HCT116 (cell line): Measurements from ENCODE around the gene ADAM8. TPM values are rescaled to one million over a fixed set of nuclear protein-coding genes. Genes with fewer than 3 reads are reported as not detected.

Source experiments
- ATAC-seq: fragments of 200-7000 bp; cut with Tn5 transposase; 2 replicates; pipeline ENCODE4 v1.9.1; 2020; ENCODE audit warnings: mild to moderate bottlenecking, moderate library complexity
- BruUV-seq: library from RNA; stranded (reverse); fragments of 400-500 nt; replicated peaks from 2 replicates; lab custom pipeline; 2021; lab: Mats Ljungman, UMichigan
- CTCF ChIA-PET: fragments of 300-600 bp; sonication (Branson Sonifier 250); formaldehyde crosslinking; loops from one replicate; lab custom pipeline; 2021; ENCODE audit warnings: antibody characterized with exemption; lab: Charles Lee
- POLR2A ChIA-PET: fragments of 300-600, 350-600 bp; sonication (Branson Sonifier 250); formaldehyde crosslinking; loops from one replicate; lab custom pipeline; 2021; ENCODE audit warnings: antibody characterized with exemption; lab: Charles Lee
- RAD21 ChIA-PET, 2 experiments: fragments of 300-600 bp; sonication (Branson Sonifier 250); formaldehyde crosslinking; loops; one replicate each; lab custom pipeline; 2023; ENCODE audit warnings: low total read pairs in 2 of 2; ENCODE audit not compliant: uncharacterized antibody in 2 of 2, unreplicated experiment in 2 of 2, low non-redundant PET in 1 of 2; lab: Charles Lee
- DNase-seq: peaks from one replicate; pipeline ENCODE4 v3.0.0-alpha.2; 2010; ENCODE audit warnings: low read depth, low spot score
- H2AFZ ChIP-seq: fragments of 200-600 bp; shearing (Covaris generic), sonication (generic); 2 replicates; pipeline ENCODE4 v1.6.1; 2017; ENCODE audit warnings: low read depth, mixed run types, mixed read lengths, antibody characterized with exemption, low read length; ENCODE audit not compliant: poor library complexity, severe bottlenecking
- H3K27ac ChIP-seq: 2 replicates; pipeline ENCODE4 v1.5.1; 2012; ENCODE audit warnings: low read depth, low read length
- H3K27me3 ChIP-seq: fragments of 200-600 bp; sonication (generic); 2 replicates; pipeline ENCODE4 v1.6.1; 2016; ENCODE audit warnings: mixed run types, low read length, mixed read lengths; ENCODE audit not compliant: insufficient read depth
- H3K36me3 ChIP-seq, 2 experiments: fragments of 200-500 bp in 1 of 2; fragments of 200-600 bp in 1 of 2; sonication (Bioruptor generic) in 1 of 2; sonication (generic) in 1 of 2; 2 replicates each; pipeline versions ENCODE4 v1.5.1 to v1.6.1; 2014 to 2016; ENCODE audit warnings: low read length in 2 of 2, inconsistent platforms in 1 of 2, mixed read lengths in 1 of 2, mixed run types in 1 of 2; ENCODE audit not compliant: insufficient read depth in 2 of 2, control insufficient read depth in 1 of 2
- H3K4me1 ChIP-seq, 2 experiments: fragments of 200-600 bp in 1 of 2; sonication (generic) in 1 of 2; 2 replicates each; pipeline versions ENCODE4 v1.5.1 to v1.6.1; 2012 to 2017; ENCODE audit warnings: low read length in 2 of 2, inconsistent platforms in 1 of 2, mild to moderate bottlenecking in 1 of 2, mixed read lengths in 1 of 2, mixed run types in 1 of 2, moderate library complexity in 1 of 2; ENCODE audit not compliant: insufficient read depth in 2 of 2, control insufficient read depth in 1 of 2
- H3K4me2 ChIP-seq: fragments of 200-600 bp; sonication (generic); 2 replicates; pipeline ENCODE4 v1.6.1; 2017; ENCODE audit warnings: mixed run types, low read length, mixed read lengths
- H3K4me3 ChIP-seq, 2 experiments: fragments of 200-600 bp in 1 of 2; sonication (generic) in 1 of 2; replicated peaks in 1 of 2; 2 replicates each; pipeline ENCODE4 v1.5.1; 2011 to 2016; ENCODE audit warnings: low read length in 2 of 2, control low read depth in 1 of 2, low read depth in 1 of 2, mild to moderate bottlenecking in 1 of 2, mixed read lengths in 1 of 2, mixed run types in 1 of 2
- H3K79me2 ChIP-seq: fragments of 200-600 bp; sonication (generic); 2 replicates; pipeline ENCODE4 v1.6.1; 2017; ENCODE audit warnings: mild to moderate bottlenecking, mixed run types, low read length, moderate library complexity, mixed read lengths; ENCODE audit not compliant: insufficient read depth
- H3K9ac ChIP-seq: fragments of 200-600 bp; sonication (generic); 2 replicates; pipeline ENCODE4 v1.6.1; 2016; ENCODE audit warnings: low read length, mixed read lengths
- H3K9me2 ChIP-seq: fragments of 200-600 bp; sonication (generic), shearing (Covaris generic); 2 replicates; pipeline ENCODE4 v1.6.1; 2017; ENCODE audit warnings: mixed run types, mild to moderate bottlenecking, moderate library complexity; ENCODE audit not compliant: insufficient read depth
- H3K9me3 ChIP-seq, 2 experiments: fragments of 200-500 bp in 1 of 2; fragments of 200-600 bp in 1 of 2; sonication (Bioruptor generic) in 1 of 2; sonication (generic) in 1 of 2; 2 replicates each; pipeline ENCODE4 v1.6.1; 2014 to 2017; ENCODE audit warnings: low read length in 2 of 2, mixed read lengths in 2 of 2, inconsistent platforms in 1 of 2, low read depth in 1 of 2, mild to moderate bottlenecking in 1 of 2, mixed run types in 1 of 2, moderate library complexity in 1 of 2; ENCODE audit not compliant: control insufficient read depth in 1 of 2, insufficient read depth in 1 of 2
- H4K20me1 ChIP-seq: fragments of 200-600 bp; sonication (generic), shearing (Covaris generic); 2 replicates; pipeline ENCODE4 v1.6.1; 2017; ENCODE audit warnings: mixed run types, mild to moderate bottlenecking, moderate library complexity; ENCODE audit not compliant: insufficient read depth
- CBX3 ChIP-seq: IDR thresholded peaks from 2 replicates; pipeline ENCODE4 v1.6.1; 2012; ENCODE audit warnings: low read depth
- CEBPB ChIP-seq: IDR thresholded peaks from 2 replicates; pipeline ENCODE4 v1.6.1; 2012; ENCODE audit warnings: low read depth
- EGR1 ChIP-seq: IDR thresholded peaks from 2 replicates; pipeline ENCODE4 v1.6.1; 2012; ENCODE audit warnings: low read depth
- EZH2phosphoT487 ChIP-seq: fragments of 200-600 bp; IDR thresholded peaks from 2 replicates; pipeline ENCODE4 v1.6.1; 2018; ENCODE audit warnings: antibody characterized with exemption, borderline replicate concordance
- FOSL1 ChIP-seq: IDR thresholded peaks from 2 replicates; pipeline ENCODE4 v1.6.1; 2012; ENCODE audit warnings: low read depth
- MAX ChIP-seq: IDR thresholded peaks from 2 replicates; pipeline ENCODE4 v1.6.1; 2012
- POLR2A ChIP-seq: IDR thresholded peaks from 2 replicates; pipeline ENCODE4 v1.7.0; 2011; ENCODE audit warnings: borderline replicate concordance; ENCODE audit not compliant: insufficient read depth, insufficient read length; ENCODE audit errors: extremely low read depth
- REST ChIP-seq: IDR thresholded peaks from 2 replicates; pipeline ENCODE4 v1.6.1; 2012; ENCODE audit warnings: low read depth
- YY1 ChIP-seq: IDR thresholded peaks from 2 replicates; pipeline ENCODE4 v1.6.1; 2011; ENCODE audit warnings: low read length, low read depth, moderate library complexity, mild to moderate bottlenecking; ENCODE audit not compliant: insufficient replicate concordance; ENCODE audit errors: extremely low read depth
- ZBTB33 ChIP-seq: IDR thresholded peaks from 2 replicates; pipeline ENCODE4 v1.6.1; 2011; ENCODE audit warnings: mild to moderate bottlenecking, low read length, moderate library complexity; ENCODE audit not compliant: insufficient replicate concordance; ENCODE audit errors: extremely low read depth
- ZNF274 ChIP-seq: fragments of 200-500 bp; sonication (Bioruptor generic); IDR thresholded peaks from 2 replicates; pipeline ENCODE4 v1.6.1; 2014; ENCODE audit warnings: mild to moderate bottlenecking, low read depth, low read length, inconsistent platforms
- intact Hi-C: fragments of 100-400 bp; cut with micrococcal nuclease; formaldehyde crosslinking; loops from 2 replicates; pipeline ENCODE4 v1.10.0; 2022
- total RNA-seq: library from RNA; stranded (reverse); gene quantifications from one replicate; pipeline ENCODE4 v1.2.1, GENCODE V29; 2021; ENCODE audit not compliant: unreplicated experiment

Gene ADAM8
- total RNA-seq, 1 experiment from 2014 or later = 4.1 TPM

GRCh38 chr10:133310789-133311188, 34.1 kb upstream of the ADAM8 start:
- H3K27ac ChIP-seq = no peak overlapping the region
- RAD21 ChIA-PET = no interaction called here
- POLR2A ChIA-PET = no interaction called here
- H3K79me2 ChIP-seq = peaks cover 23% of the 10 kb centered on the region
- H3K9me2 ChIP-seq = no peaks in the 10 kb centered on the region
- TF ChIP-seq CBX3 = no peak
- no peak for TF ChIP-seq EGR1
- no peak for TF ChIP-seq EZH2phosphoT487
- TF ChIP-seq REST = no peak
- no peak for TF ChIP-seq MAX
- TF ChIP-seq YY1 = no peak
- no peak for TF ChIP-seq POLR2A
- TF ChIP-seq ZNF274 = no peak
- no peak for TF ChIP-seq CEBPB
- no peak for TF ChIP-seq ZBTB33
- no peak for TF ChIP-seq FOSL1
- TF ChIP-seq, all 23 proteins: peak for 0
- CTCF ChIA-PET = no interaction called here
- H3K36me3 ChIP-seq = peaks cover 0 to 3% of the 10 kb centered on the region in 2 experiments; a peak in 1 of 4 replicates
- no peaks in the 10 kb centered on the region for H3K9me3 ChIP-seq
- no peaks in the 10 kb centered on the region for H4K20me1 ChIP-seq
- no peaks in the 10 kb centered on the region for H3K27me3 ChIP-seq
- no peak overlapping the region for H3K4me2 ChIP-seq
- no peak for DNase-seq
- H3K4me1 ChIP-seq = peaks cover 2 to 15% of the 10 kb centered on the region in 2 experiments; a peak in 2 of 4 replicates
- H2AFZ ChIP-seq = no peak overlapping the region
- H3K4me3 ChIP-seq = no peak overlapping the region
- intact Hi-C loops = no loop called here
- BruUV-seq = no TSS peak
- H3K9ac ChIP-seq = no peak overlapping the region
- ATAC-seq = no peak
